Endothelial cell of umbilical vein (primary cell): ENCODE results near the gene PDHX. TPM values are rescaled to one million over a fixed set of nuclear protein-coding genes. Genes with fewer than 3 reads are reported as not detected.

Experiments
- BruUV-seq: library from RNA; stranded (reverse); fragments of 400-500 nt; replicated peaks from 2 replicates; lab custom pipeline; 2021; lab: Mats Ljungman, UMichigan
- CTCF ChIA-PET: fragments of 300-600, 350-600 bp; sonication (Branson Sonifier 250); formaldehyde crosslinking; loops from one replicate; lab custom pipeline; 2021; ENCODE audit warnings: antibody characterized with exemption, inconsistent platforms; lab: Charles Lee
- POLR2A ChIA-PET: fragments of 300-600, 350-600 bp; sonication (Branson Sonifier 250); formaldehyde crosslinking; loops from one replicate; lab custom pipeline; 2021; ENCODE audit warnings: antibody characterized with exemption, inconsistent platforms; lab: Charles Lee
- DNase-seq: peaks from one replicate; pipeline ENCODE4 v3.0.0-alpha.2; 2011; ENCODE audit warnings: low read depth, low spot score
- FAIRE-seq: peaks from 2 replicates; lab custom pipeline; 2011; peaks lifted over from hg19 to GRCh38; lab: Jason Lieb, UNC
- H2AFZ ChIP-seq: 2 replicates; pipeline ENCODE4 v1.6.0; 2012; ENCODE audit warnings: low read depth, low read length, control low read depth, inconsistent platforms
- H3K27ac ChIP-seq: 2 replicates; pipeline ENCODE4 v1.5.1; 2011; ENCODE audit warnings: low read depth, mild to moderate bottlenecking, control low read depth, low read length, moderate library complexity; ENCODE audit not compliant: insufficient read depth
- H3K27me3 ChIP-seq, 2 experiments: 2 replicates each; pipeline versions ENCODE4 v1.6.0 to v1.6.1; 2011; ENCODE audit warnings: low read length in 2 of 2, mixed read lengths in 1 of 2; ENCODE audit not compliant: control insufficient read depth in 2 of 2, insufficient read depth in 2 of 2
- H3K36me3 ChIP-seq, 2 experiments: 2 replicates in 1 of 2; 3 replicates in 1 of 2; pipeline ENCODE4 v1.5.1; 2011; ENCODE audit warnings: low read length in 2 of 2, mild to moderate bottlenecking in 1 of 2, moderate library complexity in 1 of 2; ENCODE audit not compliant: control insufficient read depth in 2 of 2, insufficient read depth in 2 of 2; ENCODE audit errors: extremely low read depth in 1 of 2
- H3K4me1 ChIP-seq: 3 replicates; pipeline ENCODE4 v1.5.1; 2011; ENCODE audit warnings: mild to moderate bottlenecking, low read length; ENCODE audit not compliant: control insufficient read depth, insufficient read depth; ENCODE audit errors: extremely low read depth
- H3K4me2 ChIP-seq: 2 replicates; pipeline ENCODE4 v1.6.1; 2011; ENCODE audit warnings: low read length, control low read depth, mixed read lengths; ENCODE audit not compliant: insufficient read depth
- H3K4me3 ChIP-seq, 3 experiments: fragments of 200-600 bp in 1 of 3; sonication (generic), shearing (Covaris generic) in 1 of 3; replicated peaks in 1 of 3; 2 replicates each; pipeline ENCODE4 v1.5.1; 2011 to 2016; ENCODE audit warnings: control low read depth in 3 of 3, low read length in 3 of 3, mild to moderate bottlenecking in 2 of 3, inconsistent platforms in 1 of 3, low read depth in 1 of 3, moderate library complexity in 1 of 3; ENCODE audit not compliant: insufficient read depth in 1 of 3
- H3K79me2 ChIP-seq: 2 replicates; pipeline ENCODE4 v1.6.0; 2012; ENCODE audit warnings: low read length, inconsistent platforms; ENCODE audit not compliant: control insufficient read depth, insufficient read depth
- H3K9ac ChIP-seq: replicated peaks from 2 replicates; pipeline ENCODE3; 2011; ENCODE audit warnings: low read length, control low read depth; ENCODE audit not compliant: insufficient read depth; ENCODE audit errors: extremely low read depth
- H3K9me1 ChIP-seq: replicated peaks from 3 replicates; pipeline ENCODE4 v1.6.0; 2011; ENCODE audit warnings: mild to moderate bottlenecking, low read length; ENCODE audit not compliant: control insufficient read depth, insufficient read depth; ENCODE audit errors: extremely low read depth
- H3K9me3 ChIP-seq: replicated peaks from 2 replicates; pipeline ENCODE4 v1.5.1; 2012; ENCODE audit warnings: low read length, inconsistent platforms; ENCODE audit not compliant: control insufficient read depth, insufficient read depth
- H4K20me1 ChIP-seq: replicated peaks from 2 replicates; pipeline ENCODE3; 2011; ENCODE audit warnings: mild to moderate bottlenecking, low read length; ENCODE audit not compliant: control insufficient read depth, insufficient read depth; ENCODE audit errors: extremely low read depth
- EZH2 ChIP-seq: IDR thresholded peaks from 2 replicates; pipeline ENCODE4 v1.6.1; 2012; ENCODE audit warnings: borderline replicate concordance, low read depth, mild to moderate bottlenecking, moderate library complexity, low read length, inconsistent platforms; ENCODE audit not compliant: severe bottlenecking
- FOS ChIP-seq: IDR thresholded peaks from 2 replicates; pipeline ENCODE4 v1.6.1; 2011; ENCODE audit warnings: mild to moderate bottlenecking, low read length, moderate library complexity, borderline replicate concordance; ENCODE audit not compliant: insufficient read depth
- GATA2 ChIP-seq: IDR thresholded peaks from 2 replicates; pipeline ENCODE4 v1.7.0; 2011; ENCODE audit warnings: low read depth, mild to moderate bottlenecking, moderate library complexity, mixed read lengths, low read length; ENCODE audit not compliant: insufficient read length, insufficient read depth
- JUN ChIP-seq: IDR thresholded peaks from 2 replicates; pipeline ENCODE4 v1.6.1; 2011; ENCODE audit warnings: borderline replicate concordance, low read depth; ENCODE audit not compliant: insufficient read length, insufficient read depth
- MYC ChIP-seq: IDR thresholded peaks from one replicate; pipeline ENCODE4 v1.6.1; 2011; ENCODE audit warnings: mild to moderate bottlenecking, low read depth, low read length
- POLR2A ChIP-seq: IDR thresholded peaks from 2 replicates; pipeline ENCODE4 v1.6.1; 2012; ENCODE audit warnings: low read depth, mild to moderate bottlenecking, control low read depth, low read length
- POLR2AphosphoS5 ChIP-seq: IDR thresholded peaks from 2 replicates; pipeline ENCODE4 v1.6.1; 2012; ENCODE audit warnings: low read depth, mild to moderate bottlenecking, control low read depth, low read length, moderate library complexity; ENCODE audit not compliant: insufficient read depth
- dilution Hi-C: fragments of 300-500 bp; cut with MboI; formaldehyde crosslinking; loops from one replicate; pipeline ENCODE4 v1.15.0; 2019; ENCODE audit warnings: low sequenced_read_pairs; ENCODE audit not compliant: extremely low pct_ligation_motif_present
- intact Hi-C: fragments of 100-400 bp; cut with micrococcal nuclease; formaldehyde crosslinking; loops from one replicate; pipeline ENCODE4 v1.10.0; 2022
- polyA plus RNA-seq, 4 experiments: library from polyadenylated mRNA; depleted of rRNA in 3 of 4; stranded (reverse) in 3 of 4; unstranded in 1 of 4; fragments of >200 nt; gene quantifications; 2 replicates each; pipeline versions ENCODE4 v1.2.1 to v1.2.3, GENCODE V29; 2011 to 2012; ENCODE audit warnings: missing spikeins in 1 of 4
- total RNA-seq: library from RNA; stranded (reverse); gene quantifications from 2 replicates; pipeline ENCODE4 v1.2.3, GENCODE V29; 2021
- TF ChIP-seq, protein P1 (sequence below): IDR thresholded peaks from 2 replicates; pipeline ENCODE4 v1.6.1; 2011; ENCODE audit not compliant: insufficient read depth, insufficient read length
- TF ChIP-seq, protein P2 (sequence below), 2 donors: IDR thresholded peaks; 1 replicate in 1 of 2; 2 replicates in 1 of 2; pipeline ENCODE4 v1.5.1; 2011; ENCODE audit warnings: low read length in 2 of 2, mild to moderate bottlenecking in 2 of 2, moderate library complexity in 2 of 2, control low read depth in 1 of 2, inconsistent platforms in 1 of 2, low read depth in 1 of 2; ENCODE audit not compliant: insufficient read depth in 1 of 2; ENCODE audit errors: extremely low read depth in 1 of 2

Gene PDHX
- total and polyA plus RNA-seq, 2 donors (not counting 3 experiments of a cell fraction or from before 2014, with no cell fraction given), result 10.5 to 30.5 TPM

DNA sequence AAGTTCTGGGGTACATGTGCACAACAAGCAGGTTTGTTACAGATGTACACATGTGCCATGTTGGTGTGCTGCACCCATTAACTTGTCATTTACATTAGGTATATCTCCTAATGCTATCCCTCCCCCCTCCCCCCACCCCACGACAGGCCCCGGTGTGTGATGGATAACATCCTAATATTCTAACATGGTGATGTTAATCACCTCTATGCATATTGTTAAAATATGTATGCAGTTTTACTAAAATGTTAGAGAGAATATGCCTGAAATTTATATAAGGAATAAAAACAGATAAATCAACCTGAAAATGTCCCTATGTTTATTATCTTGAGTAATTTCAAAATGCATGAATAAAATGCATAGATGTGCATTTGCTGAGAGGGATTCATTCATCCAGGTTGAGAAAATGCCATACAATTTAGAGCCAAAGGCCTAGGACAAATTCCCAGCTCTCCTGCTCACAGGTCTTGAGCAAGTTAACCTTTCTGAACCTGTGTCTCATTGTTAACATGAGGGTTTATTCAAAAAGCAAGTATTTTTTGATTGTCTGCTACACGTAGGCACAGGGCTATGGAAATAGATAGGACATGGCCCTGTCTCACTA is 38.9 kb upstream of the PDHX start:
- intact Hi-C loops, result no loop called here

More for the DNA sequence above, 38.9 kb upstream of the PDHX start:
- Histone ChIP-seq H3K79me2 (no peaks in the 10 kb centered on the region), H3K4me2 (no peak overlapping the region), H3K4me1 (no peaks in the 10 kb centered on the region), H3K9ac (no peak overlapping the region), H2AFZ (no peak overlapping the region), H3K4me3 (no peak overlapping the region), H4K20me1 (no peaks in the 10 kb centered on the region), H3K9me1 (no peaks in the 10 kb centered on the region), H3K27me3 (no peaks in the 10 kb centered on the region), H3K27ac (no peak overlapping the region), H3K9me3 (no peaks in the 10 kb centered on the region), H3K36me3 (no peaks in the 10 kb centered on the region)
- DNase-seq (no peak), FAIRE-seq (no peak)
- dilution Hi-C loops, result no loop called here
- POLR2A ChIA-PET, result no interaction called here
- BruUV-seq, result no TSS peak
- TF ChIP-seq, protein P1, sequence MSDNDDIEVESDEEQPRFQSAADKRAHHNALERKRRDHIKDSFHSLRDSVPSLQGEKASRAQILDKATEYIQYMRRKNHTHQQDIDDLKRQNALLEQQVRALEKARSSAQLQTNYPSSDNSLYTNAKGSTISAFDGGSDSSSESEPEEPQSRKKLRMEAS, result no peak
- TF ChIP-seq POLR2A (no peak), FOS (no peak), EZH2 (no peak), MYC (no peak), POLR2AphosphoS5 (no peak), JUN (no peak), GATA2 (no peak)
- TF ChIP-seq, protein P2, sequence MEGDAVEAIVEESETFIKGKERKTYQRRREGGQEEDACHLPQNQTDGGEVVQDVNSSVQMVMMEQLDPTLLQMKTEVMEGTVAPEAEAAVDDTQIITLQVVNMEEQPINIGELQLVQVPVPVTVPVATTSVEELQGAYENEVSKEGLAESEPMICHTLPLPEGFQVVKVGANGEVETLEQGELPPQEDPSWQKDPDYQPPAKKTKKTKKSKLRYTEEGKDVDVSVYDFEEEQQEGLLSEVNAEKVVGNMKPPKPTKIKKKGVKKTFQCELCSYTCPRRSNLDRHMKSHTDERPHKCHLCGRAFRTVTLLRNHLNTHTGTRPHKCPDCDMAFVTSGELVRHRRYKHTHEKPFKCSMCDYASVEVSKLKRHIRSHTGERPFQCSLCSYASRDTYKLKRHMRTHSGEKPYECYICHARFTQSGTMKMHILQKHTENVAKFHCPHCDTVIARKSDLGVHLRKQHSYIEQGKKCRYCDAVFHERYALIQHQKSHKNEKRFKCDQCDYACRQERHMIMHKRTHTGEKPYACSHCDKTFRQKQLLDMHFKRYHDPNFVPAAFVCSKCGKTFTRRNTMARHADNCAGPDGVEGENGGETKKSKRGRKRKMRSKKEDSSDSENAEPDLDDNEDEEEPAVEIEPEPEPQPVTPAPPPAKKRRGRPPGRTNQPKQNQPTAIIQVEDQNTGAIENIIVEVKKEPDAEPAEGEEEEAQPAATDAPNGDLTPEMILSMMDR (IDR thresholded peaks at IDR 0.05; ENCODE audit: extremely low read depth in 1 of 2, insufficient read depth in 1 of 2, low read depth in 1 of 2, low read length in 2 of 2), result no peak
- CTCF ChIA-PET, result interaction anchor here (1.4 to 2.0 kb wide), 2 partner anchors 12 to 291 kb away, joined by 5 to 6 read pairs; no protein-coding TSS in a partner anchor
